GM19324 (cell line): ENCODE results near the gene TNFSF18.
"Not testable (repeated sequence)": the region's sequence is repeated elsewhere in the genome, so short reads cannot be mapped to it uniquely, and the experiment has no call there.

ENCODE experiments used
- ATAC-seq: cut with Tn5 transposase; IDR thresholded peaks from one replicate; pipeline ENCODE4 v1.9.1; 2021; ENCODE audit warnings: mild to moderate bottlenecking, moderate library complexity; ENCODE audit not compliant: unreplicated experiment, low FRiP score

The TNFSF18 gene, protein sequence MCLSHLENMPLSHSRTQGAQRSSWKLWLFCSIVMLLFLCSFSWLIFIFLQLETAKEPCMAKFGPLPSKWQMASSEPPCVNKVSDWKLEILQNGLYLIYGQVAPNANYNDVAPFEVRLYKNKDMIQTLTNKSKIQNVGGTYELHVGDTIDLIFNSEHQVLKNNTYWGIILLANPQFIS

DNA sequence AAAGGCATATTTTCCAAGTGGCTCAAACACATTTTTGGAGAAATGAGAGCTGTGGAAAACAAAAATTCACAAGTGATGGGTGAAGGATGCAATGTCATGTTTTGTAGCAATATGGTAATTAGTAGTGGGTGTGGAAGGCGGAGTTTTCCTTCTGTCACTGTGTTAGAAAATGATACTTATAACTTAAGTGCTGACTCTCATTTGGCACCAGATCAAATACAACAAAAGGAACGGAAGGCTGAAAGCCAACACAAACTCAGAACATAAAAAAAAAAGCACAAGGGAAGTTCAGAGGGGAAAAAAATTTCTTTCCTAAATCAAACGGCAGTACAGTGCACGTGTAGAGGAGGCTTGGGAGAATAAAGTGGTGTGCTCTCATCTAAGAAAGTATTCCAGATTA lies at the start of gene TNFSF18:
Gene TNFSF18, minus strand, starts transcription at position 77 of the 400 bp plus-strand sequence. Its CDS starts 45 bp downstream, at position 32.
- ATAC-seq = no peak

DNA sequence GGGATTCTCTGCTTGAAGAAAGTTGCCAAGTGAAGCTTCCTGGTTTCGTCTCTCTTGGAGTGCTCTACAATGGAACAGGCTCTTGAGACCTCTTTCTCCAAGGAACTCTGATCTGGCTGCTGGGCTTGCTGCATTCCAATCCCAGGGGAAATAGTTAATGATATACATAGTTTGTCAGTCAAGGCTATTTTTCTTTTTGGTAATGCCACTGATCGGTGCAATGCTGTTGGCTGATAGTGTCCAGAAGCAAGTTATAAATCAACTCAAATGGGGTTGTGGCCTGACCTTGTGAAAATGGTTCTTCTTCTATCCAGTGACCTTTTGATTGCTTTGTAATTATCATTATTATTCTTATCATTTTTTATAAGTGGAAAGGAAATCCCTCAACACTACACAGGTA lies 48.4 kb upstream of the TNFSF18 start:
- ATAC-seq = no peak

DNA sequence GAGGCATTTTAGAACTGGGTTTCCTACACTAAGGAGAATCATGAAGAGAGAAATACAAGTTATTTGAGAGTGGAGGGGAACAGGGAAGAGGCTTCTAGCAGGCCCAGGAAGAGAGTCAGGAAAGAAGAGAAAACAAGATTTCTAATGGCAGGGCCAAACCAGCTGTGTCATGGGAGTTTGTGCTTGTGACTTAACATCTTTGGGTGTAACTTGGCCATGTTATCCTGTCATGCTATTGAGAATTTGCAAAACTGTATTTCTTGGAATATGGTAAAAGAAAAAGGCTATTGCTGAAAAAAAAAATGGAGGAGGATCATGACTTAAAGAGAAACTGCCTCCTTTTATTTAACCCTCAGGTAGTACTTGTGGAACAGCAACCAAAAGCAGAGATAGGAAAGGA lies 47.4 kb upstream of the TNFSF18 start:
- no peak for ATAC-seq

DNA sequence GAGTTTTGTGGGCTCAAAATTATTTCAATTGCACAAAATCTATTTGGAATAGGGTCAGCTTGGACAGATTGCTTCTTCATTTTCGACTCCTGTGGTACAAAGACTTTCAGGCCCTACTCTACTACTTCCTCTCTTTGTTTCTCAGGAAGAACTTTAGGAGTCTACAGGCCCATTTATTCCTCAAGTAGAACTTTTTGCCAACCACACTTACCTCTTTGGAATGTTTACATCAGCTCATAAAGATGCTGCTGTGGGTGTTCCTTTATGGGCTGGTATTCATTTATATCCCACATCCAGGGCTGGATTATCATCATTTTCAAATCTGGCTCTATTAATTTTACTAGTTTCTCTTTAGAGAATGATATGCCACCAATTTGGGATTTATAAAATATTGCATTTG lies 46.3 kb upstream of the TNFSF18 start:
- ATAC-seq = no peak

DNA sequence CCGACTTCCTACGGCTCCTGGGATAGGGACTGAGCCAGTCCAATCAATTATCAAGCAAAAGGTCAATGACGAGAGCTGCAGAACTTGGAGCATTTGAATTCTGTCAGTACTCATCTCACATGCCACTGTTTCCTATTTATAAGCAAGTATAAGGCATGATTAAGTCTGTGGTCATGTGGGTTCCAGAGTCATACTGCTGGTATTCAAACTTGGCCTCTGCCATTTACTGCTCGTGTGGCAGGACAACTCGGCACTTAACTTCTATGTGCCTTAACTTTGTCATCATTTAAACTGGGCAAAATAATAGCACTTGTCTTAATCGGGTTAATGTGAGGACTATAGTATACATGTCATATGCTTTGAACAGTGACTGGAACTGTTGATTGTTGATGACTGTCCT lies 44.9 kb upstream of the TNFSF18 start:
- ATAC-seq = no peak

DNA sequence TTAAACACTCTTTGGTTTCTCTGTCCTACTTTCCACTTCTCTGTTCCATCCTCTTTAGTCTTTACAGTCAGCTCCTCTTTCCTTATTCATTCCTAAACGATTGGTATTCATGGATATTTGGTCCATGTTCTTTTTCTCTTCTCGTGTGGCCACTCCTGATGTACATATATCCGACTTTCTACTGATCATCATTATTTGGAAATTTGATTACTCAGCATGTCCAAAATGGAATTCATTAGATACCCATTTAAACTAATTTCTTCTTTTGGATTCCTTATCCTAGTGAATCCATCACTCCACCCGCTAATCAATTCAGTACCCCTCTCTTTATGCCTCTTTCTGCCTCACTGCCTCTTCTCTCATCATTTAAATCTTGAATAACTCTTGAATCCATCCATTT lies 43.8 kb upstream of the TNFSF18 start:
- no peak for ATAC-seq

DNA sequence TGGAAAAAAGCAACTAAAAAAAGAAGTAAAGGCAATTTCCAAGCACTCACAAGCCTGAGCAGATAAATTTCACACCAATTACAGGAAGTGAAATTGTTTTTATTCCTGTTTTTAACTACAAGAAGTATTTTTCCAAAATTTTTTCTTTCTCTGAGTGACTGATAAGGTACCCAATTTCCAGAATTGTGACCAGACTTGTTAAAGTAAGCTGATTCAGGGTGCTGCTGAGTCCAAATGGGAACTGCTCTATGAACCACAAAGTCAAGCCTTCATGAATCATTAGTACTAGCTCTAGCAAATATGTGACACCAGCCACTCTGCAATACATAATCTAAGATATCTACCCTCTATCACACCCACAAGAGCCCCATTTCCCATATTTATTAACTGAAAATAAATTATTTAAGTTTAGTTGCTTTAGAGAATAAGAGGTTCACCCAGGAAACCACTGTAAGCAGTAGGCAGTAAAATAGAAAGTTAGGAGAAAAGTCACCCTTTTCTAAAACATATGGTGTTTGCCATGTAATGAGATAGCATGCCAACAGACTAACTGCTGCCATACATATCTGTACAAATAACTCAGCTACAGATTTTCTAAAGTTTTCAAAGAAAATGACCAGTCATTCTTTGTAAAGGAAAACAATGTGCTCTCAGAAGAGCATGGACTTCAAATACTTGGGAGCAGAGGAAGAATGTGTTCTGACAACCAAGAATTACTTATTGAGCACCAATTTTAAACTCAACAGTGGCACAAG lies 43.1 kb upstream of the TNFSF18 start:
- ATAC-seq = no peak

DNA sequence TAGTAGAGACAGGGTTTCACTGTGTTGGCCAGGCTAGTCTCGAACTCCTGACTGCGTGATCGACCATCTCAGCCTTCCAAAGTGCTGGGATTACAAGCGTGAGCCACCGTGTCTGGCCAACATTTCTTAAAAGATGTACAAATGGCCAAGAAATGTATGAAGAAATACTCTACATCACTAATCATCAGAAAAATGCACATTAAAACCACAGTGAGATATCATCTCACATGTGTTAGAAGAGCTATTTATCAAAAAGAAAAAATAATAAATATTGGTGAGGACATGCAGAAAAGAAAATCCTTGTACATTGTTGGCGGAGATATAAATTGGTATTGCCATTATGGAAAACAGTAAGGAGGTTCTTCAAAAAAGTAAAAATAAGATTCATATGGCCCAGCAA lies 33.6 kb upstream of the TNFSF18 start:
- ATAC-seq = no peak

DNA sequence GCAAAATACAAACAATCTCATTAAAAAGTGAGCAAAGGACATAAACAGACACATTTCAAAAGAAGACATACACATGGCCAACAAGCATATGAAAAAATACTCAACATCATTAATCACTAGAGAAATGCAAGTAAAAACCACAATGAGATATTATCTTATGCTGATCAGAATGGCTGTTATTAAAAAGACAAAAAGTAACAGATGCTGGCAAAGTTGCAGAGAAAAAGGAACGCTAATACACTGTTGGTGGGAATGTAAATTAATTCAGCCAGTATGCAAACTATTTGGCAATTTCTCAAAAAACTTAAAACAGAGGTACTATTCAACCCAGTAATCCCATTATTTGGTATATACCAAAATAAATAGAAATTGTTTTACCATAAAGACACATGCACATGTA lies 32.2 kb upstream of the TNFSF18 start:
- no peak for ATAC-seq

DNA sequence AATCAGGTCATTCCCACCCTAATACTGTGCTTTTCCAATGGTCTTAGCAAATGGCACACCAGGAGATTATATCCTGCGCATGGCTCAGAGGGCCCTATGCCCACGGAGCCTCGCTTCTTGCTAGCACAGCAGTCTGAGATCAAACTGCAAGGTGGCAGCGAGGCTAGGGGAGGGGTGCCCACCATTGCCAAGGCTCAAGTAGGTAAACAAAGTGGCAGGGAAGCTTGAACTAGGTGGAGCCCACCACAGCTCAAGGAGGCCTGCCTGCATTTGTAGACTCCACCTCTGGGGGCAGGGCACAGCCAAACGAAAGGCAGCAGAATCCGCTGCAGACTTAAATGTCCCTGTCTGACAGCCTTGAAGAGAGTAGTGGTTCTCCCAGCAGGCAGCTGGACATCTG lies 23.5 kb upstream of the TNFSF18 start:
- ATAC-seq = not testable (repeated sequence)

DNA sequence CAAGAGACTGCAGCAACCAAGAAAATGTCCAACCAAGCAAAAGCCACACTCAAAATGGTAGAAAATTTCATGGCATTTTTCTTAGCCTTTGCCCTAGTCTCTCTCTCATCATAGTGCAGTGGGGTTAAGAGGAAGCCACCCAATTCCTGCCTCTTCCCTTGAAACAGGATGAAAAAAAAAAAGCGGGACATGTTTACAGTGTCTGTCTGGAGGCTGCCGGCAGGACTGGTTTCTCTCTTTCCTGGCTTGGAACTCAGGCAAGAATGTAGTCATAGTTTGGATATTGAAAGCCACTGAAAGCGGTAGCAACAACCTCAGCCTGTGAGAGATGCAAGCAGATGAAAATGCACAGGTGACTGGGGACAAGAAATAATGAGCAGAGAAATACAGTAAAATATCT lies 13.3 kb upstream of the TNFSF18 start:
- no peak for ATAC-seq

DNA sequence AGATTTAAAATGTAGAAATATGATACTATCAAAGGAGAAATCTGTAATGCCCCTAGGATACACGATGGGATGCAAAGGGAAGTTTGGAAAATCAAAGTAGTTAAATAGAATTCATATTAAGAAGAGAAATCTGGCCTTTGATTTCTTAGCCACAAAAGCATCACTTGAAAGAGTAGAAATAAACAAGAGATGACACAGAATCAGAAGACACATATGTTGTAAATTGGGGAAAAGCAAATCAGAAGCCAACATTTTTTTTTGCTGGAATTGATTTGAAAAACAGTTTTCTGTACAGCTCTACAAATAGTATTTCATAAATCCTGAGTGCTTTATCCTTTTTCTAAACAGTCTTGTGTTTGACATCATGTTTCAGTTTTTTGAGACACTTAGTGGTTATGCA lies 12.4 kb upstream of the TNFSF18 start:
- ATAC-seq = no peak

DNA sequence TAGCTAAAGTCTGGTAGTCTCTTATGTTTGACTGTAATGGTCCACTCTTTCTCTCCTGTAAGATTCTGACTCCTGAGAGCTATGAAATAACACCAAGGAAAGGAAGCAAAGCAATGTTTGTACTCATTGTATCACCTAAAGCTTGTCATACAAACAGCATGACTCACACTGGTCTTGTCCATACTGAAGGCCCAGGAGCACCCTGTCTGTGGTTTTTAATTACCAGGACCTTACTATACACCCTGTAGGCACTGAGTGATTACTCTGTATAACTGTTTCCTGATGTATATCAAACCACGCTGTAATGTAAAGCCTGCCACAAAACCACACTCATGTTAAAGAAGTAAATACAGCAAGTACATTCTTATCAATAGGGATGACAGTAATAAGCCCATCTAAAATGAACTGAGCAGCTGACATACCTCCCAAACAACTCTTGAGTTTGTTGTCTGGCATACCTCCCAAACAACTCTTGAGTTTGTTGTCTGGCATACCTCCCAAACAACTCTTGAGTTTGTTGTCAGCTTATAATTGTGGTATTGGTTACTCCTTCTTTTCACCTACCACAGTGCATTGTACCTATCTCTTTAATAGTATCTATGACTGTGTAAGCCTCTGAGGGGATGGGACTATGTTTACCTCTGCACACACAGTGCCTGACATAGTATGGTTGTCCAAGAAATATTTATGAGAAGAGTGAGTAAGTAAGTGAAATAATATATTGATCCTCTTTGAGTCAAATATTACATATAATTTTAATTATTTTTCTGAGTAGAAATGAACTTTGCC lies 11.6 kb upstream of the TNFSF18 start:
- ATAC-seq = no peak

DNA sequence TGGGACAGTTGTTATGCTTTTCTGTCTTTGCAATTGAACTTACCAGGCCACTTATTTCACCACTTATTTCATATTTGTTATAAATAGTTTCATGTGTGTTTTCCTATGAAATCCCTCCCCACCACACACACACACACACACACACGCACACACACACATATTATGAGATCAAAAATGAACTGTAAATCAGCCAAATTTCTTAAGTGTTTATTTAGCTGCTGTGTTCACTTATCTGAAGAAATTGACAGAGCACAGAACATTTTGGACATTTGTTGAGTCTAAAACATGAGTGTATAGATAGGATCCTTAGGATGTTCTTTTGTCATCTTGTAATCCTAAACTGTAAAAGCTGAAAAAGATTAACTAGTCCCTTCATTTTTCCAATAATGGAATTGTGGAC lies 7.8 kb upstream of the TNFSF18 start:
- ATAC-seq = no peak

DNA sequence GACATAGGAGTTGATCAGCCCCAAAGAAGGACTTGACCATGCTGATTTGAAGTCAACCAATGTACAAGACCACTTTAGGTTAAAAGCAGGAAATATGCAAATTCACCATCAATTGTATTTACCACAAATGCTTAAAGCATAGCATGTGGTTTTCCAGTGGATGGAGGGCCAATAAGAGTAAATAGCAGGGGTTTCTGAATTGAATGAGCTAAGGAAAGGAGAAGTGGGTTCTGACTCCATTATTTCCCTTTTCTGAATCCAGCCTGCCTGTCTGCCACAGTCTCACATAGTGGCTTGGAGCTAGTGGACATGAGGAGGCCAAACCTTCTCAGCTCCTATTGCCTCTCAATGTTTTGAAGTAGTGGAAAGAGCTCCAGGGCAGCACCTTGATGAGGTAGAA lies 7.2 kb upstream of the TNFSF18 start:
- no peak for ATAC-seq

DNA sequence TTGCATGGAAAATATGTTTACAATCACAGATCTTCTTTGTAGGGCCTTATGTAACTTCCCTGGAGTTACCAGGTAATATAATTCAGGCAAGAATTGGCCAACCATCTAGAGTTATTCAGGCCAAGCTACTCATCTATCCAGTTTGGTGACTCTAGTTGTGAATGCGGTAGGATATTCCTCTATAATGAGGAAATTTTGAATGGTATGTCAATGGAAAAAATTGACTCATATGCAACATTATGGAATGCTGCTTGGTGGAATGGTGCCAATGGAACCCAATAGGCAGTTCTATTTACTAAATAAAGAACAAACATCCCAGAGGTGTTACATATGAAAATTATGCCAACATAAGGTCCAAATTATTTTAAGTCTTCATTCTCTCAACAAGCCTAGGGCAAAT lies 5.6 kb upstream of the TNFSF18 start:
- no peak for ATAC-seq

DNA sequence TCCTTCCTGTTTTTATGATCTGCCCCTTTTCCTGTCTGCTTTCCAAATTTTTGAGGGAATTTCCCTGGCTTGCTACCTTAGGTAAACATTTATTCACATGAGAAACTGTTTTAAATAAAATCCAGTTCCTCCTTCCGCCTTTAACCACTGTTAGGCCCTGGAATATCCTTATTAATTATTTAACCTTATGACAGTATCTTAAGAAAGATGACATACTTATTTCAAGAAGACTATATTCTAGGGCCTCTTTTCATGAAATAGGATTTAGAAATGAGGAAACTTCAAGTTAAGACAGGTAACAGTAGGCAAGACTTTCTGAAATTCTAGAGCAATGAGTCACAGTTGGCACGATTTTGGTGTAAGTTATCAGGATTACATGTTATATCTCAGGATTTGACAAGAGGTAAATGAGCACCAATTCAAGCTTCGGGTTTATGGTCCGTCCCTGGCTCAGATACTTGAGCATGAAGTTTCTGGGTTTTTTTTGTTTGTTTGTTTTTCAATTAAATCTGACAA lies 2.0 kb upstream of the TNFSF18 start:
- no peak for ATAC-seq

DNA sequence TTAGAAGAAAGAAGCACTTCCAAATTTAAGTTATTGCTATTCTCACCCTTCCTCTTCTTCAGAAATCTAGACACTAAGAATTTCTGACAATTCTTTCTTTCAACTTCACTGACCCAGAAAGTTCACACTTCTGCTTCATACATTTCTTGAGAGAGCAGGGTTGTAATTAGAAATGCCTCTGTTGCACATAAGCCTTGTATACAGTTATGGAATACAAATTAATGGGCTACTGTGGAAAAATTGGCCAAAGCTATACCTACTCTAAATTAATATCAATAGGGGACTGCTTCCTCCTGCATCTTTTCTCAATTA lies 1.5 kb downstream of the TNFSF18 start:
- ATAC-seq = no peak

DNA sequence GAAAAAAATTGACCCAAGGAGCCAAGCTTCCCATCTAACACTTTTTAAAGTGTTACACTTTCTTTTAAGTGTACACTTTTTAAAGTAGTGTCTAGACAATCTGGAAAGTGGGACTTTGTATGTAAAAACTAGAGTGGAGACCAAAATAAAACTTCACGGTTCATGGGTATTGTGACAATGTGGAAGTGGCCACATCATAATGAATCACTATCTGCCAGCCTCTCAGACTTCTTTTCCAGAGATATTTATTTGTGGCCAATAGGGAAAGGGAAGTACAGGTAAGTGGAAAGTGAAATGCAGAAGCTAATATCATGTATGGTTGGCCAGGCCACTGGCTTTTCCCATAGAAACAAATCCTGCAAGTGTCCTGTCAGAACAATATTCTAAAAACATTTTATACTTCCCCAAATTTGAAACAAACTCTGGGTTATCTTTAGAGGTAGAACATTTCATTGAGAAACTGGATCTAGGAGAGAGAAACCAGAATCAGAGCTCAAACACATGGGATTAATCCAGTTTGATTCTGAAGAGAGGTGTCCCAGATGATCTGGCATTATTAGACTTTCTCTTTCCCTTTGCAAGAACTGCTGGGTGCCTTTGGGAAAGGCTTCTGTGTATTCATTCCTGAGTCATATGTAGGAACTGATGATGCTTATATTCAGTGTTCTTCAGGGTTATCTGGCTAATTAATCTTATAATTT lies 2.0 kb downstream of the TNFSF18 start:
- ATAC-seq = no peak

DNA sequence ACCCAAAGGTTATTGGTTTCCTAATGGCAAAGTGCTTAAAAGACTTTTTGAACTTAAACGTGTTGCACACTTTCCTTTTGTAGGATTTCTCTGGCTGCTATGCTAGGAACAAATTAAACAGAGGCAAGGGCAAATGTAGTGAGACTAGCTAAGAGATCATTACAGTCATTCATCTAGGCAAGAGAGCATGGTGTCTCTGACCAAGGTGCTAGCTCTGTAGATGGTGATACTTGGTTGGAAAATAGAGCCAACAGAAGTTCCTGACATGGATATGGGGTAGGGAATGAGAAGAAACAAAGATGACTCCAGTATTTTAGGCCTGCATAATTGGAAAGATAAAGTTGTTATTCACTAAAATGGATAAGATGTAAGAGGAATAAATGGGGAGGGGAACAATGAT lies 6.1 kb downstream of the TNFSF18 start:
- no peak for ATAC-seq

DNA sequence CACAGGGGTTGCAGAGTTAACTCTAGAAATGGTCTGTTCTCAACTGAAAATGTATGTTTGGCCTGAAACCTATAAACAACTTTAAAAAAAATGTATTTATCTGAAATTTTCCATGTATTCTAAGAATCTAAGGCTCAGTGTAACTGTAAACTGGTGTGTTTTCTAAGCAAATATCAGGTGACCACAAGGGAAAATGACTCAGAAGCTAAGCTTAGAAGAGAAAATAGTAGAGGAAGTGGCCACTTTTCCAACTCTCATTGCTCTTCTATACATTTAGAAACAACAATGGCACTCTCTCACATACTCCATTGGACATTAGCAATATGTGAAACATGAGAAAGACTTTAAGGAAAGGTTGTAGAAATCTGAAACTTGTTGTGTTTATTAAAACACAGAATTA lies 7.5 kb downstream of the TNFSF18 start:
- no peak for ATAC-seq
